Stimulated activated CD8-positive, alpha-beta memory T cell treated with anti-CD3 and anti-CD28 coated beads, Interleukin-7, amount 100 ng/mL, for 48 hours (primary cell): ENCODE measurements around the gene BPIFA1.

Experiments used
- DNase-seq, 2 donors: peaks; one replicate each; pipeline ENCODE4 v3.0.0-alpha.2; 2020; ENCODE audit warnings: low read depth in 1 of 2; ENCODE audit errors: extremely low read depth in 1 of 2

BPIFA1 gene

DNA sequence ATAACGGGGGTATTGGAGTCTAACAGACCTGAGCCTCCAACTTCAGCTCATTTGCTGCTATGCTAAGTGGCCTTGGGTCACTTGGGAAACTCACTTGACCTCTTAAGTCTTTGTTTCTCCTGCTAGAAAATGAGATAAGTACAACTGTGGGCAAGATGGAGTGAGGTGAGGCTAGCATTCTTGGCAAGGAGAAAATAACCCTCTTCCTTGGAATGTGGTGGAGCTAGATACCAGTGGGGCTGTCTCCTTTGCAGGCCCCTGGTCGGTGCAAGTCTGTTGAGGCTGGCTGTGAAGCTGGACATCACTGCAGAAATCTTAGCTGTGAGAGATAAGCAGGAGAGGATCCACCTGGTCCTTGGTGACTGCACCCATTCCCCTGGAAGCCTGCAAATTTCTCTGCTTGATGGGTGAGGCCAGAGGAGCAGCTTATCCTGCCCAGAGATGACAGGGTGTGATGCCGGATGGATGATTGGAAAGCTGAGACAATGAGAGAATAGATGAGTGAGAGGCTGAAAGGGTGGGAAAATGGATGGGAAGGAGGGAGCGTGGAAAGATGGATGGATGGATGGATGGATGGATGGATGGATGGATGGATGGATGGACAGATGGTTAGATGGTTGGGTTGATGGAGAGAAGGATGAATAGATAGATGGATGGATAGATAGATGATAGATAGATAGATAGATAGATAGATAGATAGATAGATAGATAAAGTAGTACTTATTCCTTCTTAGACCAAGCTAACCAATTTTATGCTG, 4.4 kb downstream of the BPIFA1 start:
- no peak for DNase-seq

- DNase-seq: no peak
Measured at GRCh38 chr20:33240923-33241322, 5.1 kb downstream of the BPIFA1 start.

- no peak for DNase-seq
Measured at GRCh38 chr20:33242319-33243100, 6.7 kb downstream of the BPIFA1 start.

GRCh38 chr20:33246077-33246476, 10.3 kb downstream of the BPIFA1 start:
- no peak for DNase-seq

DNA sequence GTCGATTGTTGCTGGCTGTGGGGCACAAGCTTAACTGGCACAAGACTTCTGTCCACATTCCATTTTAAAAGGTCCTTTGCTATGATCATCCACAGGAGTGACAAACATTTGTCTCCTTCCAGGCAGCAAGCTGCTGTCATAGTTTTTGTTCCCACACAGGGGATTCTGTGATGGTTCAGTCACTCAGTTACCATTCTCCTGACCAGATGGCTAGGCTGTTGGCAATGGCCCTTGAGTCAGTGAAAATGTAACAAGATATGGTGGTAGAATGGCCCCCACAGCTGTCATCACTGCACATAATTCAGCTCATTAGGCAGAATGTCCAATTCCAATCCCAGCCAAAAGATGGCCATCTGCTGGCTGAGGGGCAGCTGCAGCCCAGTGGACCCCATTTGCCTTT, 13.7 kb downstream of the BPIFA1 start:
- DNase-seq: no peak

- no peak for DNase-seq
Measured at GRCh38 chr20:33250666-33251065, 14.9 kb downstream of the BPIFA1 start.

DNA sequence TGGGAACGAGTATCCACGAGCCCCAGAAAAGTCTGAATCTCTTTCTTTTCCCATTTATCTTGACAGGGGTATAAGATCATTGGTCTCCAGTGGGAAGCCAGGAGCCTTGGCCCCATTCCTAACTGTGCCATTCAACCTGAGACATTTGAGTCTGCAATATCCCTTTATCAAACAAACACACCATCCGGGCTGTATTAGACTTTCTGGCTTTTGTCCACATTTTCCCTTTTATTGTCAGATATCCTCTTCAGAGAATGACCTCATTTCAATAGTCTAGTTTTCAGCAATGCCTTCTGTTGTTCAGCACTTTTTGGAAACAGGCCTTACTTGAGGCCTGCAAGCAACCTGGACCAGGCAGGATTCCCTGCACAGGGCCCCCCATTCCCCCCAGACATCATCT, 15.7 kb downstream of the BPIFA1 start:
- no peak for DNase-seq

DNA sequence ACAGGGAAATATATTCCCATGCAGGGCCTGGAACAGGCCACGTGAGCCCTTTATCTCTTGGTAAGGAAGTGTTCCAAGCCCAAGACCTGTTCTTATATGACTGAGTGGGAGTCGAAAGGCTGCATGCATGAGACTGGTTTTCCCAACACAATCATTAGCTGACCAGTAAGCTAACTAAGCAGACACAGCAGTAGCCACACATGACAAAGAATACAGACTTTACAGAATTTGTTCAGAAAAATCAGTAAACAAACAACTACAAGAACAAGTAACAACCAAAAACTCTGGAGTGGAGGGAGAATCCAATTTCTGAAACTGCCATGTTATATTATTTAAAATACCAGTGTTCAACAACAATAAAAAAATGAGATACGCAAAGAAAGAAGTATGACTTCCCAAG, 16.7 kb downstream of the BPIFA1 start:
- no peak for DNase-seq

GRCh38 chr20:33255005-33255404, 19.2 kb downstream of the BPIFA1 start:
- no peak for DNase-seq

DNA sequence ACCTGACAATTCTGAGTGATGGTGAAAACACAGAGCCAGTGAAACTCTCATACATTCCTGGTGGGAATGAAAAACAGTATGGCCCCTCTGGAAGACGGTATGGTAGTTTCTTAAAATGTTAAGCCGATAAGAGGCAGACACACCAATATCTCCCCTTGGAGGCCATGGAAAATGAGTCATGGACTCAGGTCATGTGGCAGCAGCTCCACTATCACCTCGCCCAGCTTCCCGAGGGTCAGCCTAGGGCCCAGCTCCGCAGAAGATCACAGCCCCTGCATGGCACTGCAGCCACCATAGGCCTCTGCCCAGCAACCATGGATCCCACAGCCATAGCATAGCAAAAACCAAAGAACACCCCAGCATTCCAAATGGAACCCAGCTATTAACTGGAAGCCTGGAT, 21.4 kb downstream of the BPIFA1 start:
- DNase-seq: no peak

- no peak for DNase-seq
Measured at GRCh38 chr20:33259371-33259770, 23.6 kb downstream of the BPIFA1 start.

DNA sequence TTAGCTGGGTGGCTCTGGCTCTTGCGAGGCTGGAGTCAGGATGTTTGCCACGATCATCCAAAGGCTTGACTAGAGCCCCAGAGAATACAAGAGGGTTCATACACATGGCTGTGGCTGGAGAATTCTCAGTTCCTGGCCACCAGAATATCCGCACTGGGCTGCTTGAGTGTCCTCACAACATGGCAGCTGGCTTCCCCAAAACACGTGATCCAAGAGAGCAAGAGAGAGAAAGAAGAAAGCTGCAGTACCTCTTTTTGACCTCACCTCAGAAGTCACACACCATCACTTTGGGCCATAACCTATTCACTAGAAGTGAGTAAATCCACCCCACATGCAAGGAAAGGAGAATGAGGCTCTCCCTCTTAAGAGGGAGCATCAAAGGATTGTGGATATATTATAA, 25.7 kb downstream of the BPIFA1 start:
- no peak for DNase-seq

GRCh38 chr20:33262658-33263065, 26.9 kb downstream of the BPIFA1 start:
- no peak for DNase-seq

DNA sequence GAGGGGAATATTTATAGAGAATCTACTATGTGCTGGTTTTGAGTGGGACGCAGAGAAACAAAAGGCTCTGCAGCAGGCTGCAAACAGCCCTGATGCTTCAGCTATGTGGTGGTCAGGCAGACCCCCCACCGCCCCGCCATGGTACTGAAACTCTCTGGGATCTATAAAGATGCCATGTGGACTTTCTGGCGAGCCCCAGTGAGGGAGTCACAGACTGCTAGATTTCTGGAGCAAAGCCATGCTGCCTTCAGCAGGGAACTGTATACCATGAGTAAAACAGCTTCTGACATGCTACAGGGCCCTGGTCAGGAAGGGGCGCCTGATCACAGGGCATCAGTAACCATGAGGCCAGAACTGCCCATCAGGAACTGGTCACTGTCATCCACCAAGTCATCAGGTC, 28.0 kb downstream of the BPIFA1 start:
- no peak for DNase-seq

DNA sequence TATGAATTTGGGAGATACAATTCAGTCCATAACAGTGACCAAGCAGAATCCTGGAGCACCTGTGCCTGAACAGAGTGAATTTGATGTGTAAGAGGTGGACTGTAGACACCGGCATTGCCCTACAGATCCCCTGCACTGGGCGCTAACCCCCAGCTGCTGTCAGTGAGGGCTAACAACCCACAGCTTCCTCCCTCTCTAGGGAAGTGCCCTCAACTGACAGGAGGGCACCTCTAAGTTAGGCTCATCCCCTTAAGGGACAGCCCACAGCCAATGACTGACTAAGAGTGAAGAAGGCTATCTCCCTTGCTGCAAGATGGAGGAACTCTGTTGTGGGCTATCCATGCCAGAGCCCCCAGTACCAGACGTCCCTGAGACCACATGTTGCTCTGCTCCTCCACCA, 31.9 kb downstream of the BPIFA1 start:
- DNase-seq: no peak

- no peak for DNase-seq
Measured at GRCh38 chr20:33272155-33272873, 36.5 kb downstream of the BPIFA1 start.

DNA sequence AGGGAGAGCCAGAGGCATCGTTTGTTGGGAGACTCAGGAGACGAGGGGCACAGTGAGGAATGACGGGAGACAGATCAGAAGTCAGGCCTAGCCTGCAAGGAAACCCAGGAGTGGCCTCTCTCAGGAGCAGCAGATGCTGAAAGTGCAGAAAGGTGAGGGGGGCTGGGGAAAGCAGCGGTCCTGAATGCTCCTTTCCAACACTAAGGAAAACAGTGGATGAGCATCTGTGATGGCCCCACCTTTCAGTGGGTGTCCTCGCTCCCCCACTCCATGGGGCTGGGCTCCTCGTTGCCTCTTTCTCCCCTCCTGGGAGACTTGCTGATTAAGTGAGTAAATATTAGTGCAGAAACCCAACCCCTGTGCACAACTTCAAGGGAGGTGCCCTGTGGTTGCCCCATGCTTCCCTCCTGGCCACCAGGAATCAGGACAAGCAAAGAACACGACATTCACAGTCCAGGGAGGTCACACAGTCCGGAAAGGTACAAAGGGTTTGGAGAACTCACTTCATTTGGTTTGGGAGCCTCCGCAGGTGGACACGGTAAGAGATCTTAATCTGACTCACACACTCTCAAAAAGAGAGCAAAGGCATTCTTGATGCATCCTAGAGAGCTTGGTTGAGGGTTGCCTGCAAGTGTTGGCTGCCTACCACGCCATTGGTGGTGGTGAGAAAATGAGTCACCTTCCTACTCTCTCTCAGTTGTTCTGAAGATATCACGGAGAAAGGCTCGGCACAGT, 37.5 kb downstream of the BPIFA1 start:
- no peak for DNase-seq

DNA sequence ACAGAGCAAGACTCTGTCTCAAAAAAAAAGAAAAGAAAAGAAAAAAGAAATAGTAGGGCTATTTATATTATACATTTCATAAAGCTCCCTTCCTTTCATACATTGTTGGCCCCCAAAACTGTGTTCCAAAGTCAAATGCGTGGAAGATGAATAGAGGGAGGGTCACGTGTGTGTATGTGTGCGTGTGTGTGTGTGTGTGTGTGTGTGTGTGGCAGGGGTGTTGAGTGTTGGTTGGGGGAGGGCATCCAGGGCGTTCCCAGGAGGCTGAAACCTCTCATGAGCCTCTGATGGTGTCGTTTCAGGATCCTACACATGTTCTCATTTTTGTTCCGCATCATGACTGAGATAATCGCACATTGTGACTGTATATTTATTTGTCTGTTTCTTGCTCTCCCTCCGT, 39.4 kb downstream of the BPIFA1 start:
- DNase-seq: no peak

- no peak for DNase-seq
Measured at GRCh38 chr20:33275871-33276270, 40.1 kb downstream of the BPIFA1 start.

DNA sequence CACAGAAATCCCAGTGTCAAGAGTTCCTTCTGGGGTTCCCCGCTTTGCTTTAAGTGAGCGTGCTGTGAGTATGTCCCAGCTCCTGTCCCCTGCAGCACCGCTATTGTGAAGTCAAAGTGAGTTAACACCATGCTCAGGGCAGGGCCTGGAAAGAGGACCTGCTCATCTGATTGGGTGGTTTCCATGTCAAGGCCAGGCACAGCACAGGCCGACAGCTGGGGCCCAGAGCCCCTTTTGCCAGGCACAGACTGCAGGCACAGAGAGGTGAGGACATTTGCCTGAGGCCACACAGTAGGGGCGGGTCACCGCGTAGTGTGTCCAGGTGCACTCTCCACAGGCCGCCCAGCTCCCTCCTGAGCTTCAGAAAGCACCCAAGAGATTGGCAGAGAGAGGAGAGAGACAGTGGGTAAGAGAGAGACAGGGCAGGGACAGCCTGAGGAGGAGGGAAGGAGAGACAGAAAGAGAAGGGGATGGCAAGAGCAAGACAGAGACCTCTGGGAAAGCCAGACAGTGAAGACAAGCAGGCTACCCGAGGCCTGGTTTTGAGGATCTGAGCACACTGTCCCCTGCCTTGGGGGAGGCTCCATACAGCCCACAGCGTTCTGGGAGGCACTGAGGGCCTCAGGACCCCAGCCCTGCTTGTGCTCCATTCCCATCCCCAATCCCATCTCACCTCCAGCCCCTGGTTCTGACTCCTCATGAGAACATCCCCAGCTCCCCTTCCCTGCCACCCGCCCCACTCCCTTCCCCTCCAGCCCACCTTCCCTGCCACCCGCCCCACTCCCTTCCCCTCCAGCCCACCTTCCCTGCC, 40.7 kb downstream of the BPIFA1 start:
- DNase-seq: no peak
